AG09309 (cell line): ENCODE results near the gene CCDC97.
"Not testable (repeated sequence)": the region's sequence is repeated elsewhere in the genome, so short reads cannot be mapped to it uniquely, and the experiment has no call there.

Source experiments
- DNase-seq: peaks from one replicate; pipeline ENCODE4 v3.0.0-alpha.2; 2010; ENCODE audit warnings: low read depth
- H3K4me3 ChIP-seq: 2 replicates; pipeline ENCODE4 v1.5.1; 2011; ENCODE audit warnings: mild to moderate bottlenecking, low read depth, low read length, moderate library complexity; ENCODE audit not compliant: control insufficient read depth
- CTCF ChIP-seq: IDR thresholded peaks from 2 replicates; pipeline ENCODE4 v1.5.1; 2011; ENCODE audit warnings: mild to moderate bottlenecking, low read depth, low read length, inconsistent platforms; ENCODE audit not compliant: insufficient read depth, control insufficient read depth; ENCODE audit errors: missing control alignments

CCDC97 gene

GRCh38 chr19:41288673-41289530 lies 21.1 kb upstream of the CCDC97 start:
- no peak overlapping the region for H3K4me3 ChIP-seq
- no peak for TF ChIP-seq CTCF
- no peak for DNase-seq

GRCh38 chr19:41289814-41290213 lies 20.2 kb upstream of the CCDC97 start:
- DNase-seq, H3K4me3 ChIP-seq: not testable (repeated sequence)

GRCh38 chr19:41294393-41294792 lies 15.6 kb upstream of the CCDC97 start:
- no peak for DNase-seq
- TF ChIP-seq CTCF, result no peak
- no peak overlapping the region for H3K4me3 ChIP-seq

DNA sequence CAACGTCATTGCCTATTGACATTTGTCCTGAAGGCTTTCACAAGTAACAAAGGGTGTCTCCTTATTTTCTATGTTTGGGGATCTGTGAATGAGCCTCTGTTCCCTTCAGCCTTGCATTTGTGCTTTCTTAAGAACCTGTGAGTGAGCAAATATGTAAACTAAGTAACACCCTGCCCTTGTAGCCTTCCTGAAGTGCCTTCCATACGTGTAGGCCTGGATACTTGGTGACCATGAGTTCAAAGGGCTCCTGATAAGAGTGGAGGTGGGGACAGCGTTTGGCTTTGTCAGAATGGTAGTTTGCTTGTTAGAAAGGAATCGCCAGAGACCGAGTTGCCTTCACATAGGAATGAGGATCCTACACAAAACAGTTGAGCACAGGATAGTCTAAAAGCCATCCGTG lies 14.5 kb upstream of the CCDC97 start:
- H3K4me3 ChIP-seq, result no peak overlapping the region
- no peak for TF ChIP-seq CTCF
- no peak for DNase-seq

- H3K4me3 ChIP-seq, result no peak overlapping the region
- DNase-seq, result no peak
- TF ChIP-seq CTCF, result no peak
Measured at GRCh38 chr19:41296433-41296871, 13.5 kb upstream of the CCDC97 start.

DNA sequence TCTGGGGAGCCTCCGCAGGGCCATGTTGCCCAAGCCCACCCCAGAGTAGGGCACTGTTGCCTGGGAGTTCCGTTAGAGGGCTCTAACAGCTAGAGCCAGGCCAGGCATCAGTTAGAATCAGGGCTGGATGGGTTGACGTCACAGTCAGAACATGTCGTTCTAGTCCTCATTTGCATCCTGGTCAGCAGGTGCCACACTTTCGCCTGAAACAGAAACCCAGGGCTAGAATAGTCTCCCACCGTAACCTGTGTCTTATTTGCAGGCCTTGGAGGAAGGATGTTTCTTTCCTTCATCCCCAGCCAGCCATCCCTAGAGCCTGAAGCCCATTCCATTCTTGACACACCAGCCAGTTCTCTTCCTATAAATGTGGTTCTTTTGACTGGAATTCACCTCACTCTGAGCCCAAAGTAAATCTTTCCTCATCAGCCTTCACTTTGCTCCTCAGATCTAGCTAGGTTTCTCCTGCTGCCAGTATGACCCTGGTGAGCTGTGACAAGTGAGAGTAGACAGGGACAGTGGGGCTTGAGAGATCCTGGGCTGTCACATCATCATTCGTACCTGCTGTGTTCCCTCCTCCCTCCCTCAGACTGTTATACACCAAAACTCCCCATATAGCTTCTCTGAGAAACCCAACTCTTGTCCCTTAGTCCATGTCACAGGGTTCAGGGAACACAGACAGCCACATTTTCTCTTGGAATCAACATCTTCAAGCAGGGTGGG lies 12.2 kb upstream of the CCDC97 start:
- no peak overlapping the region for H3K4me3 ChIP-seq
- no peak for TF ChIP-seq CTCF
- DNase-seq, result no peak

DNA sequence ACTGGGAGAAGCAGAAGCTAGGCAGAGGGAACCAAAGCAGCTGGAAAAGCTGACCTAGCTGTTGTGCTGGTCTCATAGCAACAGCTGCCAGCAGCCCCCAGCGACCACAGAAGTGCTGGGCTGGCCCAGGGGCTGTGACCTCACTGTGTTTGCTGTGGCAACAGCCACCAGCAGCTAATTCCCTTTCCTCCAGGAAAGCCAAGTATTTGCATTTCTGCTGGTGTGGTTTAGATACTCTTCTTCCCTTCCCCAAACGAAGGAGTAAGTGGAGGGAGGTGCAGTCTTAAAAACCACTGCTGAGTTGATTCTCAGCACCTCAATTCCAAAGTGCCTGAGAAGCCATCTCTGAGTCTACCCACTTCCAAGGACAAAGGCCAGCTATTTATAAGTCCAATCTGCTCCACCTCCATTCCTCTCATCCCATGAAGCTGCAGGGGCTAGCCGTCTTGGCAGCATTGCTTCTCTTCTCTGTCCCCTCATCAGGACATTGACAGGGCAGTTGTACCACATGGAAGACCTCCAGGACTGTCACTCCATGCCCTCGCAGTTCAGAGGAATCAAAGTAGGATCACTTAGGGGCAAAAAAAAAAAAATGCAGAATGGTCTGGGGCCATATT lies 11.5 kb upstream of the CCDC97 start:
- DNase-seq, result no peak
- H3K4me3 ChIP-seq, result no peak overlapping the region
- no peak for TF ChIP-seq CTCF
